A549 treated with ZK216348 at 1 μM for 4 hours (cell line): ENCODE data around the gene CLDN16. TPM values are rescaled to one million over a fixed set of nuclear protein-coding genes. Genes with fewer than 3 reads are reported as not detected.

Experiments
- total RNA-seq: library from RNA; stranded (reverse); fragments of 200-300 nt; extraction: Qiagen RNA extraction; gene quantifications from 5 replicates; pipeline ENCODE4 v1.2.3, GENCODE V29; 2022; ENCODE audit warnings: low read depth

The CLDN16 gene, protein sequence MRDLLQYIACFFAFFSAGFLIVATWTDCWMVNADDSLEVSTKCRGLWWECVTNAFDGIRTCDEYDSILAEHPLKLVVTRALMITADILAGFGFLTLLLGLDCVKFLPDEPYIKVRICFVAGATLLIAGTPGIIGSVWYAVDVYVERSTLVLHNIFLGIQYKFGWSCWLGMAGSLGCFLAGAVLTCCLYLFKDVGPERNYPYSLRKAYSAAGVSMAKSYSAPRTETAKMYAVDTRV
- 0.07 to 0.34 TPM in 2 of 5 replicates, not detected in the others for total RNA-seq

DNA sequence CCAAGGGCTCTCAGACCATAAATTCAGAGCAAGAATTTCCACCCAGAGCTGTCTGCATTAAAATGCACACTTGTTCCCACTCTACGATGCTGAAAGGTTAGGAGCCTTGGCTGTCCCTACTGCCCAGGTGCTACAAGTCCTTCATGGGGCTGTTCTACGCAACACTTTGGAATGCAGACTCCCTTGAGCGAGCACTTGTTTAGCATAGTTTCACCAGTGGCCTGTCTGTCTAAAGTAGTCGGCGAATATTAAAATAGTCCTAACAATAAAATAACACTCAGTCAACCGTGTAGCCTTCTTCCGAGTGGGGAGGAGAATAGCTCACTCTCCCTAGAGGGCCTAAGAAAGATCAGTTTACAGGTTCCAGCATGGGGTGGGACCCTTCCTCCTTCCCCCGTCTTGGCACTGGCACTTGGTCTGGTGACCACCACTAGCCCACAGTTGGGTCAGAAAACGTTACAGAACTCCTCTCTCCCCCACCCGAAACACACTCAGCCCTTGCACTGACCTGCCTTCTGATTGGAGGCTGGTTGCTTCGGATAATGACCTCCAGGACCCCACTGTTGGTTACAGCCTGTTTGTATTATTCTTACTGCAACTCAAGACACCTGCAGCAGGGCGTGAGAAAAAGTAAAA is at the start of gene CLDN16:
Gene CLDN16, plus strand, starts transcription at position 586 of the 636 bp plus-strand sequence. CDS start 167 bp downstream, outside the sequence.

DNA sequence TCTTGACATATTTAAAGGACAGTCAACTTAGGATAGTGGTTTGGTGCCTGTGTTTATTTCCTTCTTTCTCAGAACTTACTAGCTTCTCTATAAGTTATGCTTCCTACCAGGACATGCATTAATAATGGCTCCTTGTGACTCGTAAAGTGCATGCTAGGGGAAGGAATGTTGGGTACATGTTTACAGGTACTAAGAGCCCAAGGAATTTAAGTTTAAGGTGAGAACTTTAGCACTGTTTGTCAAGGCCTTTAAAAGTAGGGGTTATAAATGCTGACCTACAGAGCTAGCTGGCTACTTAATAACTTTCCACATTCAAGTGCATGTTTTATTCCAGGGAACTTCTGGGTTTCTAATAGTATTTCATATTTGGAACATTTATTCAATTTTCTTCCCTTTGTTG is 61.8 kb downstream of the CLDN16 start, which contains the start of gene TMEM207:
Gene TMEM207, minus strand, starts transcription at position 101 of the 400 bp plus-strand sequence. Its CDS starts 92 bp downstream, at position 9.

Other genes with a start within 250 kb of the CLDN16 start
- 16.6 to 28.6 TPM (median 21.6 TPM) in 5 replicates for gene CLDN1, start 65.7 kb upstream of the CLDN16 start, total RNA-seq
- gene TMEM207, start 61.7 kb downstream of the CLDN16 start, total RNA-seq = not detected in 5 replicates
- gene IL1RAP, start 125.9 kb downstream of the CLDN16 start, total RNA-seq = 4.8 to 7.3 TPM (median 5.3 TPM) in 5 replicates